HG02623 (cell line): Measurements from ENCODE around the gene MCF2.

Experiments used
- ATAC-seq: cut with Tn5 transposase; IDR thresholded peaks from one replicate; pipeline ENCODE4 v1.9.1; 2021; ENCODE audit warnings: moderate library complexity; ENCODE audit not compliant: unreplicated experiment

MCF2 gene

DNA sequence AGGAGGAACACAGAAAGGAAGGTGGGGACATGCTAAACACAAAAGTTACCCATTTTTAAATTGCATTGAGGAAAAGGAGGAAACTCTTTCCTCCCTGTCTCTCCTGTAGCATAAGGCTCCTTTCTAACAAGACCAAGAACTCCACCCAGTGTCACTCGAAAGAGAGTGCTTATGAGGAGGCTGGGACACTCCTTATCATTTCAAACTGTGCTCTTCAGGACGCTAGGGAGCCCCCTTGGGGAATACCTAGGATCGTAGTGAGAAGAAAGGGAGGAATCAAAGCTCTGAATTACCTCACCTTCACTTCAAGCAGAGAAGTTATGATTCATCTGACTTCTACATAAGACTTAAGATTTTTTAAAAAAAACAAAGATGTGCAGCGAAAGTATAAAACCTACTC, 111.9 kb downstream of the MCF2 start:
- ATAC-seq: no peak

DNA sequence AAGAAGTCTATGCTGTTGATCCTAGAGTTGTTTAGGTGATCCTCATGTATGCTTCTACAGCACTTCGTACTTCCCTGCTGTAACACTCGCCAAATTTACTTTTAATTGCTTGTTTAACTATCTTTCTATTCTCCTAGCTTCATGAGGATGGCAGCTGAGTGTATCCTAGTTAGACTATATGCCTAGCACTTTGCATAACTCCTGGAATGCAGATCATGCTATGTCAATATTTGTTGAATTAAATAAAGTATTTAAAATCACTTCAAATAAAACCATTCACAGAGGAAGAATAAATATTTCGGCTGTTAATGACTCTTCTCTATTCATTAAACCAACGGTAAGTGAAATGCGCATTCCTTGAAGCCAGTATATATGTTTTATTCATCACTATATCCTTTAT, 122.4 kb downstream of the MCF2 start:
- ATAC-seq: no peak

DNA sequence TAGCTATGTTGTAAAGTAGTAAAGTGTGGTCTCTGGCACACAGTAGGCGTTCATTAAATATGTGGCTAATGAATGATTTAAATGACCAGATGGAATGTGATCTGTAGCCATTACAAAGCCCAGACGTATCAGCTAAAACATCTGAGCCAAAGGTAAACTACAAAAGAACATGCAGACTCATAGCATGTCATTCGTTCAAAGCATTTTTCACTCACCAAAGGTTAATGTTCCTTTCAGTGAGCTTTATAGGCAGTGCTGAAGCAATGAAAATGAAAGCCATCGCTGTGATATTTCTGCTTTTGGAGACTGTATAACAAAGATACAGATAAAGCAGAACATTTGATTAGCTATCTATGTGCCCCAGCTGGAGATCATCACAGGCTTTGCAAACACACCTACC, 126.9 kb downstream of the MCF2 start:
- no peak for ATAC-seq

DNA sequence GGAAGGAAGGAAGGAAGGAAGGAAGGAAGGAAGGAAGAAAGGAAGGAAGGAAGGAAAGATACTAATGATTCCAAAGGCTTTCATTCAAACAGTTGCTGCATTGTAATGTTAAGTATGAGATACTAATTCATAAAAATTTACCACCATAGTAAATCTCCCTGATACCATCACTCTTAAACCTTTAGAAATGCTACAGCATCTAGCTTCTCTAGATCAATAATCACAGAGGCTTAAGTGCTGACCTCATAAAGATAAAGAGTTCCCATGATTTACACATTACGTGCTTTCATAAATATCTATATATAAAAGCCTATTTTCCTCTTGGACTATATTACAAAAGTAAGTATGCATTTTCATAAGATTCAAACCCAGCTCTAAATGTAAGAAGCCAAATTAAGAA, 141.0 kb downstream of the MCF2 start:
- no peak for ATAC-seq

DNA sequence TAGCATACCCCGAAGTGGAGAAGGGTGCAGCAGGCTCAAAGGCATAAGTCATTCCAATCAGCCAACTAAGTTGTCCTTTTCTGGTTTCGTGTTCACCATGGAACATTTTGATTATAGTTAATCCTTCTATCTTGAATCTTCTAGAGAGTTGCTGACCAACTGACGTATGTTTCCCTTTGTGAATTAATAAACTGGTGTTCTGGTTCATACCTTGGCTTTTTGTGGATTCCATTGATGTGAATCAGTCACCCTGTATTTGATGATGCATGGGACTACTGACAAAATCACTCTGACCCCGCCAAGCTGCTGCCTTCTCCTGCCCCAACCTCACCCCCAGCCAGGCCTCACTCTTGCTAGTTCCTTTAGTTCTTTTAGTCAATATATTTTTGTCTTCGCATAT, 144.7 kb downstream of the MCF2 start:
- ATAC-seq: no peak

DNA sequence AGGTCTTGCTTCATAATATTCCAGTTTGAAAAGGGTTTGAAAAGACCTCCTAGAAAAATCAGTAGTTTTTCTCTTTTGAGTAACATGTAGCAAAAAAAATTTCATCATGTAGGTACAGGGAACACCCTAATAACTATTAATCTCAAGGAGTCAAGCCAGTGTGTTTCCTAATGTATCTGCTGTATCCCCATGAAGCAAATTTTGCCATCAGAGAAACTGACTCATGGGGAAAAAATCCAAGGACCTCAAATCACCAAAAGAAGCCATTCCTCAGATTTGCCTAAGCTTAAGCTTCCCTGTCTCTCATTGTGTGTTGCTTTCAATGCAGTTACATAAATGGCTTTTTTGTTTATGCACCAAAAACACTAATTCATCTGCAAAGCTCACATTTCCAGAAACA, 147.7 kb downstream of the MCF2 start:
- no peak for ATAC-seq

DNA sequence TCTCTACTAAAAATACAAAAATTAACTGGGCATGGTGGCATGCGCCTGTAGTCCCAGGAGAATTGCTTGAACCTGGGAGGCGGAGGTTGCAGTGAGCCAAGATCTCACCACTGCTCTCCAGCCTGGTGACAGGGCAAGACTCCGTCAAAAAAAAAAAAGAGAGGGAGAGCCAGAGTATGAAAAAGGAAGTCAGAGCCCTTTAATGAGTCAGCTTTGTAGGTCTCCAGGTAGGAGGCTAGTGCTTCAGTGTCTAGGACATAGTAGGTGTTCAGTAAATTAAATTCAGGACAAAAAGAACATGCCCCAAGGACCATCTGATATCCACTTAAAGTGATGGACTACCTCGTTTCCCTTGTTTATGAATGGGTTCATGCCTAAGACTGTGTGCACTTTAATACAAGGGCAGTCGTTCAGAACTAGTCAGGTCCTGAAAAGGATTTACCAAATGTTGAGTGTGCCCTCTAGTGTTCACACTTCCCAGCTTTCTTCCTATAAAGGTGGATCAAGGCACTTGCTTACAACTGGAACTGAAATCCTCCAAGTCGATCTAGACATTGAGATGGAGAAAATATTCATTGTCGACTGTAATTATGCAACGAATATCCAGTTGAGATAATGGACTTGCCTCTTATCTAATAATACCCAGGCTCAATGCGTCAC, 148.5 kb downstream of the MCF2 start:
- ATAC-seq: peak; percentile 79

DNA sequence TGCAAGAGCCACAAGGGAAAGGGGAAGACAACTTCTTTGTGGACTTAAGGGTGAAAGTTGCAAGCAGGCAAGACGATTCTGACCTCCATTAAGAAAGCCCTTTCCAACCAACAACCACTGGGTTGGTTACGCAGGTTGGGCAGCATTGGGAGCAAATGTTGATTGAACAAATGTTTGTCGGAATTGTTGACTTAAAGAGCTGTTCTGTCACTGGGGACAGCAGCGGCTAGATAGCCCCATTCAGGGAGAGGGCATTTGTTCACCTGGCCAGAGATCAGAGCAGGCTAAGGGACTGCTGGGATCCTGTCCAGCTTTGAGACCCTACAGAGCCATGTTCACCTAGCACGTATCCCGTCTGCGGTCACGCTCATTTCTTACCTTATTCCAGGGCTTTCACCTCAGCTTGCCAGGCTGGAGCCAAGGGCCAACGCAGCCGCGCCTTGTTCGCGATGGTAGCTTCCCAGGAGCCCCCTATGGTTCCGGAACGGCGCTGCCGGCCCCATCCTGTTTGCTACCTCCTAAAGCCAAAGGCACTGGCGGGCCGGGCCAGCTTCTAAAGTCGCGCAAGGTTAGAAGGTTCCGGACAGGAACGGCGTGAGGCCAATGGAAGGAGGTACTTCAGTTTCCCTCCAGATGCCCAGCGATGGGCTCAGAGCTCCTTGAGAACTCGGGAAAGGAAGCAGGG, 152.8 kb downstream of the MCF2 start:
- no peak for ATAC-seq

DNA sequence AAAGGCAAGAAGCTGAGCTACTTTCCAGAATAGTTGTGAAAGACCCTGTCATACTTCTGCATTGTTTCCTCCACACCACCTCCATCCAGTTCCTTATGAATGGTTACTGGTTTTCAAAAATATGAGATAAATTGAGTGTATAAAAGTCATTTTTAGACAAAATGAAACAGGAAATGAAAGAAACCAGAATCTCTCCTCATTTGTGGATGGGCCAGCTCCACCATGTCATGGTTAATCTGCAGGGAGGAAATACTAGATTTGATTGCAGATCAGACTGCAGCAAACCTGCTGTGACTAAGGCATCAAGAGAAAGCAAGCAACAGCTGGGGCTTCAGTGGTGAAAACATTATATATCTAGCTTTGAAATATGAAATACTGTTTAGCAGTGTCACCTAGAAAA, 153.6 kb downstream of the MCF2 start:
- peak; percentile 24 for ATAC-seq

DNA sequence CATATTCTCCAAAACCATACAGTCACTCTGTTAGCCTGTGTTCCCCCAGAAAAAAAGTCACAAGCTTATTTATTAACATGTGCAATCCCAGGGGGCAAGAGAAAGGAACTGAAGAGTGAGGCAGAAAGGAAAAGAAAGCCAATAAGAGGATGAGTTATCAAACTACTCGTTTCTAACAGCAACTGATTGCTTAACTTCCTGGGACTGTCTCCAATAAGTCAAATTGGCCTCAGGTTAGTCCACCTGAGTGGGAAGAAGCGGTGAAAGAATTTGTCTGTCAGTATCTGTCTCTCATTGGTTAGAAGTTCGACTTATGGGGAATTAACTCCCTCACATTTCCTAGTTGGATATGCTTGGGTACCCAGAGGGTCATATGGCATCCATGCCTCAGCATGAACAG, 163.4 kb downstream of the MCF2 start:
- no peak for ATAC-seq

DNA sequence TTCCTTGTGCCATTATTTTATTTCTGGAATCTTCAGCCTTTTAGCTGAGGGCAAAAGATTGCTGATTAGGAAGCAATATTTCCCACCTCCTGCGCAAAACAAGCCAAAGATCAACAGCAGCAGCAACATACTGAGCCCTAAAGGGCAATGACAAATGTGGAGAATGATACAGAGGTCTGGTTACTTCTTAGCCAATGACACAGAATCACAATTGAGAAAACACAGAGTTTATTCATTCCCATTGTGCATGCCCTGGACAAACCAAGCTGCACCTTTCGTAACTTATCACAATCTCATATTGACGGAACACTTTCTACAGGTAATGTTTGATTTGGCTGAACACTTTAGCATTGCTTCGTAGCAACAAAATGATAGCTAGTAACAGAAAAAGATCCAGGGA, 164.0 kb downstream of the MCF2 start:
- no peak for ATAC-seq

DNA sequence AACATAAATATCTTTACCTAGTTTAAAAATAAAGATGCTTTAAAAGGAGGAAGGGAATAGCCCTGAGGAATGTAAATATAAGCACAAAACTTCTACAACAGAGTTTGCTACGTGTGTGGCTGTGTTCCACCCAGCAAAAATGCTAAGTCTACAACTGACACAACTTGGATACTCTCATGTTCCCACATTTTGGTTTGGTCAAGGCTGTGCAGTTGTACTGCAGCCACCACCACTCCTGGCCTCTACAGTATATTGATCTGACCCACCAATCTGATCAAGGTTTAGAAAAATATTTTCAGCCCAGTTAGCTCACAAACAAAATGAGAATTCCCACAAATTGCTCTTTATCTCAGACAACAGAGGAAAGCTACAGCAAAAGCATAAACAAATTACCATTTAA, 165.3 kb downstream of the MCF2 start:
- no peak for ATAC-seq

DNA sequence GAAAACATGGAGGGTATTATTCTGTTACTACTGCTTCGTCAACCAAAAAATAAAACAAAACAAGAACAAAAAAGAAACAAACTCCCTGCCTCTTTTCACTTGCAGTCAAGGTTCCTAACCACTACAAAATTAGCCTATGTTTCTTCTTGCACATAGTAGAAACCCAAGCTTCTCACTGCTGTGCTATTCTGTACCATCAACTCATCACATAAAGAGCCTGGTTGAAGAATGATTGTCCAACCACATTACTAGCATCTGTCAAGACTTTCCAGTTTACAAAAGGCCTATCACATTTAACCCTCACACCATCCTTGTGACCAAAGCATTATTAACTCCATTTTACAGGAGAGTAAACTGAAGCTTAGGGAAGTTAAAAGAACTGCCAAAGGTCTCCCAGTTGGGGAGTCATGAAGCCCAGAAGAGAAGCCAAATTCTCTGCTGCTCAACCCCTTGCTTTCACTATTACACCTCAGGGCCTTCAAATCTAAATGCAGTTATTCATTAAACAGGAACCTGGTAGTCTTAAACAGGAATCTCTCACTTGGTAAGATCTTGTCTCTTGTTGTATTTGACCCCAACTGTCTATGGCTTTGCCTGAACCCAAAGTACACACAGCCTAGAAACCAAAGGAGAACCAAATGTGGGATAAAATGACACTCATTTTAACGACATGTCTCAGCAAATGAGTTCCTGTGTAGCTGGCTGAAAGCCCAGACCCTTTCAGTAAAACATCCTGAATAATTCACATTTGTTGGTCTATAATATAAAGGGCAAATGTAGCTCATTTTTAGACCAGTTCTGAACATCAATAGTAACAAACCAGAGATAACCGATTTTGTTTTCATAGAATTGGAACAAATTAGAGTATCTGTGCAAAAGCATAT, 168.8 kb downstream of the MCF2 start:
- ATAC-seq: no peak

DNA sequence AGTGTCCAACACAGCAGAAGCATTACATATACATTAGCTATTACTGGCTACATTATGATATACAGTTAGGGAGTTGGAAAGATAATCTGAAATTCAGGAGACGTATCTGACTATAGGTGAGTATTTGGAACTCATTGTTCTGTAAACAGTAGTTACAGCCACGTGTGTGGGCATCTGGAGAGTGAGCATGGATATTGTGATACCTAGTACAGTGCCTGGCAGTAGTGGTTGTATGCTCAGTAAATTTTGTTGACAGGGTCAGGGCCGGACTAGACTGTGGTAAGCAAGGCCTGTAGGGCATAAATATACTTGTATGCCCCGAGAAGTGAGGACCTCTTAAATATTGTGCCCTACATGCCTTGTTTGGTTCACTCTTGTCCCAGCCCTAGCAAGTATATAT, 174.5 kb downstream of the MCF2 start:
- ATAC-seq: no peak

DNA sequence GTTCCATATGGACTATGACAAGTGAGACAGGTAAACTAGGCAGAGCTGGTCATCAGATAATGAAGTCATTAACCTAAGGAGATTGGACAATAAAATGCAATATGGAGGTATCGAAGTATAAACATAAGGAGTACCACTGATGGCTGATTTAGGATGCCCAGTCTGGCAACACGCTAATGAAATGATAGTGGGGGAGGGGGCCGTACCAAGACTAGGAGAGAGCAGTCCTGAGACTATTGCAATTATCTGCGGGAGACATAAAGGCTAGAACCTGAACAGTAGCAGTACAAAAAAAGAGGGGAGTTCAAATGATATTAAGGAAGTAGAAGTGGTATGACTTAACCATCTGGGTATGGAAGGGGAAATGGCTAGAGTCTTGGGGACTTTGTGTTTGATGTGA, 175.1 kb downstream of the MCF2 start:
- no peak for ATAC-seq
